GM19452 (cell line): ENCODE data around the gene ZC3H6.
"Not testable (repeated sequence)": the region's sequence is repeated elsewhere in the genome, so short reads cannot be mapped to it uniquely, and the experiment has no call there.

Source experiments
- ATAC-seq: cut with Tn5 transposase; IDR thresholded peaks from one replicate; pipeline ENCODE4 v1.9.1; 2021; ENCODE audit not compliant: unreplicated experiment

The ZC3H6 gene

DNA sequence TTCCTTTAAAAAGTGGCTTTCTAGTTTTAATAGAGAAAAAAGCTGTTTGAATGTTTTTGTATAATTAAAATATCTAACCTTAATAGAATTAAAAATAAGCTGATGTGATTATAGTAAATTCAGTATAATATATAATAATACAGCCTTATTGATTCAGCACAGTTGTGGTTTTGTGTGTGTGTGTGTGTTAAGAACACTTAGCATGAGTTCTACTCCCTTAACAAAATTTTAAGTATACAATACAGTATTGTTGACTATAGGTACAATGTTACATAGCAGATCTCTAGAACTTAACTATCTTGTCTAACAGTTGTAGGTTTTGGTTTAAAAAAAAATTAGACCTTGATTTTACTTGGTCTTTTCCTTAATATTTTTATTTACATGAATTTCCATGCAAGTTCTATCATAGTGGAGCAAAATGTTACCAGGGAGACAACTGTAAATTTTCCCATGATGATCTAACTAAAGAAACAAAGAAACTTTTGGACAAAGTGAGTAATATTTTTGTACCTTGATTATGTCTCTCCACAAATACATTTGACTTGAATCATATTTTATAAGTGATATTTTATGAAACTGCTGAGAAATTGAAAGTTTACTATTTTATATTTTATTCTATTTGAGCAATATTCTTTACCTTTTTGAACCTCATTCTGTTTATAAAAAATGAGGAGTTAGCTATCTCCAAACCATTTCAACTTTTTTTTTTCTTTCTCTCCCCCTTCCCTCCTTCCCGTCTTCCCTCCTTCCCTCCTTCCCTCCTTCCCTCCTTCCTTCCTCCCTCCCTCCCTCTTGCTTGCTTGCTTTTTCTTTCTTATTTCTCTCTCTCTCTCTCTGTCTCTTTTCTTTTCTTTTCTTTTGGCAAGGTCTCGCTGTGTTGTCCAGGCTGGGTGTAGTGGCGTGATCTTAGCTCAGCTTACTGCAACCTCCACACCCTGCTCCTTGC lies 46.3 kb downstream of the ZC3H6 start:
- ATAC-seq: no peak

DNA sequence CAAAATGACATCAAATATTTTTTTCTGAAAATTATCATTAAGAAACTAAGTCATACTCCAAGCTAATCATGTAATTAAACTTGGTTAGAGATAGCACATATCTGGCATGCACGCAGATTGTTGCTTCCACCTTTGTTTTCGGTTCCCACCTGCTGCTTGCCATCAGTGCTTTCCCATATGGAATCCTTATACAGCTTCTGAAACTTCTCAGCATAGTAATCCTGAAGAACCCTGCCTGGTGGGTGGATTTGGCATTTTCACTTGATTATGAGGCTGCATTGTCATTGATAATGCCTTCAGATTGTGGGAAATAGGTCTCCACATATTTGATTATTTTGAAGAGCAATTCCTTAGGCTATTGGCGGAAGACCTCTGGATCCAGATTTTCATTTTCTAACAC lies 47.5 kb downstream of the ZC3H6 start:
- ATAC-seq: no peak

GRCh38 chr2:112332123-112332696 lies 56.8 kb downstream of the ZC3H6 start:
- ATAC-seq: no peak

- no peak for ATAC-seq
These were observed 60.2 kb downstream of the ZC3H6 start for GRCh38 chr2:112335600-112335999.

GRCh38 chr2:112339986-112340385 lies 64.6 kb downstream of the ZC3H6 start:
- no peak for ATAC-seq

DNA sequence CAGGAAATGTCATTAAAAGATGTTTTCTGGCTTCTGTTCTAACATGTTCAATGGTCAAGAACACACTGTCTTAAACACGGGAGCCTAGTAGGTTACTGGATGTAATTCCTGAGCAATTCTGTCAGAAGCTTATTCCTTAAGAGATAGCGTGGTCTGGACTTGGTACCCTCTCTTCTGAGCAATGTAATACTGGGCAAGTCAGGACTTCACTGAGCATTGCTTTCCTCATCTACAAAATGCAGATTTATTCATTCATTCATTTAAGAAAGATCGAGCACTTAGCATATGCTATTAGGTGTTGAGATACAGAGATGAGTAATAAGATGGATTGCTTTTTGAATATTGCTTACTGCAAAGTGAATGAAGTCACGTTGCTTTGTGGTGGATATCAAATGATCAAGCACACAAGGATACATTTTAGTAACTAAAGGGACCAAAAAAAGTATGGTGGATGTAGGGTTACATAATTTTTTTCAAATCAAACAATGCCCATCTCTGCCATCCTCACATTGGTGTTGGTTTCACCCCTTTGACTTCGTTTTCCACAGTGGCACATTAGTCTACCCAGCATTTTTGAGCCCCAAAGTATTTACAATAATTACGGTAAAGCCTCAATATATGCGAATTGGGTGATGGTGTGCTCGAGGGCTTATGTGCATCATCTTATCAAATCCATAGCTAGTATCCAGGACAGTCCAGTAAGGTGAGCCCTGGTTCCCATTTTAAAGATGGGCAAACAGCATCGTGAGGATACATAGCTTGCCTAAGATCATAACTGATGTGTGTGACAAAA lies 65.3 kb downstream of the ZC3H6 start:
- no peak for ATAC-seq

GRCh38 chr2:112342067-112342550 lies 66.7 kb downstream of the ZC3H6 start:
- no peak for ATAC-seq

GRCh38 chr2:112343827-112344585 lies 68.6 kb downstream of the ZC3H6 start:
- ATAC-seq: no peak

- ATAC-seq: no peak
These were observed 69.9 kb downstream of the ZC3H6 start for GRCh38 chr2:112345030-112346027.

- ATAC-seq: not testable (repeated sequence)
These were observed 76.9 kb downstream of the ZC3H6 start for GRCh38 chr2:112352292-112352691.

DNA sequence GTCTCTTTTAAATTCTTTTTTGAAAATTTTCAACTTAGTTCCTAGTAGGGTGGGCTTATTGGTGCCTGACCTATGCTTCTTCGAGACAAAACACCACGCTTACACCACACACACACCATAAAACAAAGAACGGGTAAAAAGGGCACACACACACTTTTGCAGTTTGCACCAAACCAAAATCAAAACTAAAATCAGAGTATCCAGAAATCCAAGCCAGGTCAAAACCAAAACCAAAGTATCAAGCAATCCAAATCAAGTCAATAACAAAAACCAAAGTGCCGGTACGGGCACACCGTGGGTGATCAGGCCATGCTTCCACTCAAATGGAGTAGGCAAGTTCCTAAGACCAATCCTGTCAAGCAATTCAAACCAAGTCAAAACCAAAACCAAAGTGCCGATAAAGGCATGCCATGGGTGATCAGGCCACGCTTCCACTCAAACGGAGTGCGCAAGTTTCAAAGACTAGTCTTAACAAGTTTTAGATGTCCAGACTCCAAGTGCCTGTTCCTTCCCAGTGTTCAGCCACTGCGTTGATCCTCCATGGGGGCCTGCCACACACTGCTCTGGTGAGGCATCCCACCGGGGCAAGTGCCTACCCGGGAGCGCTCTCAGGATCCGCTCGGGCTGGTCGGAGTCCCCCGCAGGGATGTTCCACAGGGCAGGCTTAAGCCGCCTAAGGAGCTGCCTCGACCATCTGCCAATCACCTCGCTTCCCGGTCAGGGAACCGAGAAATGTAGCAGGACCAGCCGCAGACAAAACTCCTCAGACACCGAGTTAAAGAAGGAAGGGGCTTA lies 77.6 kb downstream of the ZC3H6 start:
- not testable (repeated sequence) for ATAC-seq

DNA sequence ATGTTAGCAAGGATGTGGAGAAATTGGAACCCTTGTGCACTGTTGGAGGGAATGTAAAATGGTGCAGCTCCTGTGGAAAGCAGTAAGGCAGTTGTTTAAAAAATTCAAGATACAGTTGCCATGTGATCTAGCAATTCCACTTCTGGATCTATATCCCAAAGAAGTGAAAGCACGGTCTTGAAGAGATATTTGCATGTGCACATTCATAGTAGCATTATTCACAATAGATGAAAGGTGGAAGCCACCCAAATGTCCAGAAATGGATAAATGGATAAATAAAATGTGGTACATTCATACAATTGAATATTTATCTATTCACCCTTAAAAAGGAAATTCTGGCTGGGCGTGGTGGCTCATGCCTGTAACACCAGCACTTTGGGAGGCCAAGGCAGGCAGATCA lies 78.9 kb downstream of the ZC3H6 start:
- not testable (repeated sequence) for ATAC-seq

- not testable (repeated sequence) for ATAC-seq
These were observed 84.7 kb downstream of the ZC3H6 start for GRCh38 chr2:112360055-112360454.
